ENCODE results near the gene MSX1.

Gene MSX1

GRCh38 chr4:4871242-4871572, 11.7 kb downstream of the MSX1 start:
- DNase-seq = no peak

- DNase-seq = no peak
These were observed 12.3 kb downstream of the MSX1 start for GRCh38 chr4:4871573-4872313.

- DNase-seq = no peak
These were observed 12.9 kb downstream of the MSX1 start for GRCh38 chr4:4872314-4872903.

GRCh38 chr4:4873203-4873602, 13.7 kb downstream of the MSX1 start:
- DNase-seq = no peak

- DNase-seq = no peak
These were observed 14.8 kb downstream of the MSX1 start for GRCh38 chr4:4874254-4874653.

GRCh38 chr4:4875147-4875546, 15.7 kb downstream of the MSX1 start:
- DNase-seq = no peak

- no peak for DNase-seq
These were observed 16.1 kb downstream of the MSX1 start for GRCh38 chr4:4875611-4876010.

- no peak for DNase-seq
These were observed 17.6 kb downstream of the MSX1 start for GRCh38 chr4:4876945-4877661.

- no peak for DNase-seq
These were observed 21.0 kb downstream of the MSX1 start for GRCh38 chr4:4880492-4880891.

- DNase-seq = no peak
These were observed 22.0 kb downstream of the MSX1 start for GRCh38 chr4:4881432-4881831.

GRCh38 chr4:4884611-4885010, 25.1 kb downstream of the MSX1 start:
- no peak for DNase-seq

GRCh38 chr4:4887426-4887825, 28.0 kb downstream of the MSX1 start:
- DNase-seq = no peak

GRCh38 chr4:4888695-4889094, 29.2 kb downstream of the MSX1 start:
- DNase-seq = no peak

GRCh38 chr4:4889781-4890180, 30.3 kb downstream of the MSX1 start:
- DNase-seq = no peak

- no peak for DNase-seq
These were observed 31.2 kb downstream of the MSX1 start for GRCh38 chr4:4890574-4891255.

- no peak for DNase-seq
These were observed 34.3 kb downstream of the MSX1 start for GRCh38 chr4:4893721-4894120.

GRCh38 chr4:4899202-4899925, 39.9 kb downstream of the MSX1 start:
- DNase-seq = no peak

- no peak for DNase-seq
These were observed 42.4 kb downstream of the MSX1 start for GRCh38 chr4:4901877-4902276.

GRCh38 chr4:4912155-4912554, 52.7 kb downstream of the MSX1 start:
- no peak for DNase-seq

GRCh38 chr4:4913147-4913561, 53.7 kb downstream of the MSX1 start:
- DNase-seq = no peak

Measured in fibroblast of upper back skin (primary cell).